ENCODE results near the gene REEP1. TPM values are rescaled to one million over a fixed set of nuclear protein-coding genes. Genes with fewer than 3 reads are reported as not detected.

REEP1 gene
- polyA plus RNA-seq, 2 of the 4 experiments (the other 2 are of a cell fraction): 0.30 to 0.45 TPM

DNA sequence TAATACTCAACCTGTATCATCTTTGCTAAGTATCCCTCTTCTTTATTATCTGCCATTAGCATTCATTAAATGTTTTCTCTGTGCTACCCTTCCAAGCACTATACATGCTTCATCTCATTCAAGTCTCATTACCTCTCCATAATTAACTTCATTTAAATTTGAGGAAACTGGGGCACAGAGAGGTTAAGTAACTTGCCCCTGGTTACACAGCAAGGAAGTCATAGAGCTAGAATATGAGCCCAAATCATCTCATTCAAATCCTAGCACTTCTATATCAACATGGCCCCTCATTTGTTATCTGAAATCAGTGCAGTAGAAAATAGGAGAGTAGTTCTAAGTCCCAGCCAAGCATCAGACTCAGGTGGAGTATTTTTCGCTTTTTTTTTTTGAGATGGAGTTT lies 133.8 kb downstream of the REEP1 start:
- no peak overlapping the region for H3K4me2 ChIP-seq
- H3K27ac ChIP-seq: no peak overlapping the region
- POLR2A ChIA-PET: interaction anchor here (0.6 kb wide), 1 partner anchor 238 kb away, joined by 4 read pairs; the partner anchor contains the start of gene KDM3A
- CTCF ChIA-PET: interaction anchor here (0.7 to 1.3 kb wide), 3 partner anchors 10 to 169 kb away, joined by 3 read pairs; no protein-coding TSS in a partner anchor
- no peak overlapping the region for H3K4me3 ChIP-seq
- ATAC-seq (no peak), FAIRE-seq (no peak), DNase-seq (ENCODE audit: low read depth in 1 of 2, low spot score in 1 of 2) (no peak)
- peaks cover 10% of the 10 kb centered on the region; the same call in 1 of the 3 replicates for H3K4me1 ChIP-seq
- peak; percentile 19 for TF ChIP-seq ZFP36 (IDR thresholded peaks at IDR 0.05; ENCODE audit: borderline replicate concordance, partially characterized antibody)
- TF ChIP-seq, protein P1, sequence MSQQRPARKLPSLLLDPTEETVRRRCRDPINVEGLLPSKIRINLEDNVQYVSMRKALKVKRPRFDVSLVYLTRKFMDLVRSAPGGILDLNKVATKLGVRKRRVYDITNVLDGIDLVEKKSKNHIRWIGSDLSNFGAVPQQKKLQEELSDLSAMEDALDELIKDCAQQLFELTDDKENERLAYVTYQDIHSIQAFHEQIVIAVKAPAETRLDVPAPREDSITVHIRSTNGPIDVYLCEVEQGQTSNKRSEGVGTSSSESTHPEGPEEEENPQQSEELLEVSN (IDR thresholded peaks at IDR 0.05; ENCODE audit: borderline replicate concordance, low read depth): no peak
- WGBS (ENCODE audit: missing lambda C conversion rate): 100% methylated on average over 1 of the region's 1 CpG
- H3K9me3 ChIP-seq: no peaks in the 10 kb centered on the region

DNA sequence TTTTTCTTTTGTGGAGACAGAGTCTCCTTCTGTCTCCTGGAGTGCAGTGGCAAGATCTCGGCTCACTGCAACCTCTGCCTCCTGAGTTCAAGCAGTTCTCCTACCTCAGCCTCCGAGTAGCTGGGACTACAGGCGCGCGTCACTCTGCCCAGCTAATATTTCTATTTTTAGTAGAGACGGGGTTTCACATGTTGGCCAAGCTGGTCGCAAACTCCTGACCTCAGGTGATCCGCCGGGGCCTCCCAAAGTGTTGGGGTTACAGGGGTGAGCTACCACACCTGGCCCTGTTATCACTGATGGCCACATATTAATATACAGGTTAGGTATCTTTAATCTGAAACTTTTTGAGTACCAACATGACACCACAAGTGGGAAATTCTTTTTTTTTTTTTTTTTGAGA lies 134.7 kb downstream of the REEP1 start:
- ChIA-PET CTCF (interaction anchor here (1.3 kb wide), 1 partner anchor 10 kb away, joined by 3 read pairs; no protein-coding TSS in a partner anchor), POLR2A (no interaction called here)

DNA sequence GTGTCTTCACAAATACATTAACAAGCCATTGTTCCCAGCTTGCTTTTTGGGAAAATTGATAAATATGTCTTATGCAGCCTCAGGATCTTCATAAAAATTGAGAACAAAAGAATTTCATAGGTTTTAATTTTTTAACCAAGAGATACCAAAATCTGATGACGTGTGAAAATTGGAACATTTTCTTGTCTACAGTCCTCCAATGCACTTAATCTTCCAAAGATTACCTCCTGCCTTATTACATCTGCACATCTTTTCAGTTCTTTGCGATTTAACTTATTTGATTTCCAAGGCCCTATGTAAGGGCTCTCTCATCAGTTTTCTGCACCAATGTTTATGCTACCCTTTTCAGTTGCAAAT lies 135.1 kb downstream of the REEP1 start:
- Histone ChIP-seq H3K4me2 (no peak overlapping the region), H3K27ac (no peak overlapping the region), H3K9me3 (no peaks in the 10 kb centered on the region), H3K4me3 (no peak overlapping the region), H3K4me1 (peaks cover 10% of the 10 kb centered on the region; the same call in 1 of the 3 replicates)
- ChIA-PET POLR2A (no interaction called here), CTCF (interaction anchor here (1.4 kb wide), 1 partner anchor 12 kb away, joined by 4 read pairs; no protein-coding TSS in a partner anchor)
- FAIRE-seq: no peak
- TF ChIP-seq, protein P2, sequence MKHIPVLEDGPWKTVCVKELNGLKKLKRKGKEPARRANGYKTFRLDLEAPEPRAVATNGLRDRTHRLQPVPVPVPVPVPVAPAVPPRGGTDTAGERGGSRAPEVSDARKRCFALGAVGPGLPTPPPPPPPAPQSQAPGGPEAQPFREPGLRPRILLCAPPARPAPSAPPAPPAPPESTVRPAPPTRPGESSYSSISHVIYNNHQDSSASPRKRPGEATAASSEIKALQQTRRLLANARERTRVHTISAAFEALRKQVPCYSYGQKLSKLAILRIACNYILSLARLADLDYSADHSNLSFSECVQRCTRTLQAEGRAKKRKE (CRISPR knock-in tag; IDR thresholded peaks at IDR 0.05; ENCODE audit: low read depth): no peak
- TF ChIP-seq MAFK (IDR thresholded peaks at IDR 0.05; ENCODE audit: partially characterized antibody): peak; percentile 17
- no peak for DNase-seq (ENCODE audit: low read depth in 1 of 2, low spot score in 1 of 2)
- WGBS (ENCODE audit: missing lambda C conversion rate): 88% methylated on average over 2 of the region's 2 CpGs
- no peak for ATAC-seq

More for the DNA sequence above, 134.7 kb downstream of the REEP1 start:
- peaks cover 10% of the 10 kb centered on the region; the same call in 1 of the 3 replicates for H3K4me1 ChIP-seq
- no peak overlapping the region for H3K4me2 ChIP-seq
- no peak for TF ChIP-seq CEBPB (IDR thresholded peaks at IDR 0.05)
- no peak for TF ChIP-seq RFX5 (IDR thresholded peaks at IDR 0.05)
- TF ChIP-seq SREBF2 (IDR thresholded peaks at IDR 0.05): no peak
- TF ChIP-seq NPAS2 (CRISPR knock-in tag; IDR thresholded peaks at IDR 0.05; ENCODE audit: borderline replicate concordance): no peak
- no peak for TF ChIP-seq HEYL (CRISPR knock-in tag; IDR thresholded peaks at IDR 0.05)
- TF ChIP-seq TFCP2L1 (CRISPR knock-in tag; IDR thresholded peaks at IDR 0.05): no peak
- no peak for TF ChIP-seq EHF (CRISPR knock-in tag; IDR thresholded peaks at IDR 0.05)
- no peak for TF ChIP-seq POLR2A (IDR thresholded peaks at IDR 0.05; ENCODE audit: low read length)
- TF ChIP-seq, protein P3, sequence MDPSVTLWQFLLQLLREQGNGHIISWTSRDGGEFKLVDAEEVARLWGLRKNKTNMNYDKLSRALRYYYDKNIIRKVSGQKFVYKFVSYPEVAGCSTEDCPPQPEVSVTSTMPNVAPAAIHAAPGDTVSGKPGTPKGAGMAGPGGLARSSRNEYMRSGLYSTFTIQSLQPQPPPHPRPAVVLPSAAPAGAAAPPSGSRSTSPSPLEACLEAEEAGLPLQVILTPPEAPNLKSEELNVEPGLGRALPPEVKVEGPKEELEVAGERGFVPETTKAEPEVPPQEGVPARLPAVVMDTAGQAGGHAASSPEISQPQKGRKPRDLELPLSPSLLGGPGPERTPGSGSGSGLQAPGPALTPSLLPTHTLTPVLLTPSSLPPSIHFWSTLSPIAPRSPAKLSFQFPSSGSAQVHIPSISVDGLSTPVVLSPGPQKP (IDR thresholded peaks at IDR 0.05; ENCODE audit: low read depth, low read length): no peak
- no peak for TF ChIP-seq ZFP36 (IDR thresholded peaks at IDR 0.05; ENCODE audit: borderline replicate concordance, partially characterized antibody)
- no peak for TF ChIP-seq TP53 (CRISPR knock-in tag; IDR thresholded peaks at IDR 0.05)
- TF ChIP-seq POLR2AphosphoS2 (conservative IDR thresholded peaks at IDR 0.05; ENCODE audit: low read length): no peak
- TF ChIP-seq KDM1A (IDR thresholded peaks at IDR 0.05; ENCODE audit: low read depth): no peak
- TF ChIP-seq ZNF302 (CRISPR knock-in tag; IDR thresholded peaks at IDR 0.05): no peak
- TF ChIP-seq, protein P4, sequence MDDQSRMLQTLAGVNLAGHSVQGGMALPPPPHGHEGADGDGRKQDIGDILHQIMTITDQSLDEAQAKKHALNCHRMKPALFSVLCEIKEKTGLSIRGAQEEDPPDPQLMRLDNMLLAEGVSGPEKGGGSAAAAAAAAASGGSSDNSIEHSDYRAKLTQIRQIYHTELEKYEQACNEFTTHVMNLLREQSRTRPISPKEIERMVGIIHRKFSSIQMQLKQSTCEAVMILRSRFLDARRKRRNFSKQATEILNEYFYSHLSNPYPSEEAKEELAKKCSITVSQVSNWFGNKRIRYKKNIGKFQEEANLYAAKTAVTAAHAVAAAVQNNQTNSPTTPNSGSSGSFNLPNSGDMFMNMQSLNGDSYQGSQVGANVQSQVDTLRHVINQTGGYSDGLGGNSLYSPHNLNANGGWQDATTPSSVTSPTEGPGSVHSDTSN (IDR thresholded peaks at IDR 0.05): no peak
- TF ChIP-seq, protein P5, sequence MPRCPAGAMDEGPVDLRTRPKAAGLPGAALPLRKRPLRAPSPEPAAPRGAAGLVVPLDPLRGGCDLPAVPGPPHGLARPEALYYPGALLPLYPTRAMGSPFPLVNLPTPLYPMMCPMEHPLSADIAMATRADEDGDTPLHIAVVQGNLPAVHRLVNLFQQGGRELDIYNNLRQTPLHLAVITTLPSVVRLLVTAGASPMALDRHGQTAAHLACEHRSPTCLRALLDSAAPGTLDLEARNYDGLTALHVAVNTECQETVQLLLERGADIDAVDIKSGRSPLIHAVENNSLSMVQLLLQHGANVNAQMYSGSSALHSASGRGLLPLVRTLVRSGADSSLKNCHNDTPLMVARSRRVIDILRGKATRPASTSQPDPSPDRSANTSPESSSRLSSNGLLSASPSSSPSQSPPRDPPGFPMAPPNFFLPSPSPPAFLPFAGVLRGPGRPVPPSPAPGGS (IDR thresholded peaks at IDR 0.05): no peak
- TF ChIP-seq ZSCAN20 (CRISPR knock-in tag; IDR thresholded peaks at IDR 0.05): no peak
- no peak for TF ChIP-seq CHD4 (IDR thresholded peaks at IDR 0.05; ENCODE audit: borderline replicate concordance)
- 85% methylated on average over 9 of the region's 9 CpGs for WGBS (ENCODE audit: missing lambda C conversion rate)
- no peak for ATAC-seq
- FAIRE-seq: no peak
- no peaks in the 10 kb centered on the region for H3K9me3 ChIP-seq
- H3K4me3 ChIP-seq: no peak overlapping the region
- H3K27ac ChIP-seq: no peak overlapping the region
- no peak for DNase-seq (ENCODE audit: low read depth in 1 of 2, low spot score in 1 of 2)
